ENCODE measurements around the gene TRIM14. TPM values are rescaled to one million over a fixed set of nuclear protein-coding genes. Genes with fewer than 3 reads are reported as not detected.

Gene TRIM14
- total RNA-seq, 1 experiment from 2014 or later: 34.5 TPM

DNA sequence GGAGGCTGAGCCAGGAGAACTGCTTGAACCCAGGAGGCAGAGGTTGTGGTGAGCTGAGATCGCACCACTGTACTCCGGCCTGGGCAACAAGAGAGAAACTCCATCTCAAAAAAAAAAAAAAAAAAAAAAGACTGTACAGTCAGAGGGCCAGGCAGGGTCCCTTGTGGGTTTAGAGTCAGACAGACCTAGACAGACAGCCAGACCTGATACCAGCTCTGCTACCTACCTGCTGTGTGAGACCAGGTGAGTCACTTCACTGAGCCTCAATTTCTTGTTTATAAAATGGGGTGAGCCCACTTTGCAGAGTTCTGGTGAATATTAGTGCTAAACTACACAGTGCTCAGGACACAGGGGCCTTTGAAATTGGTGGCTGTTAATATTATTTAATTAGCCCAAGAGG lies 19.7 kb downstream of the TRIM14 start:
- DNase-seq: no peak
- H3K4me1 ChIP-seq: peaks cover 30% of the 10 kb centered on the region
- Mint-ChIP-seq H3K9me3 (ENCODE audit: unreplicated experiment) (no peaks in the 10 kb centered on the region), H3K27ac (ENCODE audit: unreplicated experiment) (no peak overlapping the region), H3K36me3 (ENCODE audit: insufficient read depth, unreplicated experiment) (peaks cover 33% of the 10 kb centered on the region), H3K4me3 (ENCODE audit: unreplicated experiment) (no peak overlapping the region), H3K27me3 (ENCODE audit: insufficient read depth, unreplicated experiment) (no peaks in the 10 kb centered on the region), H3K4me1 (ENCODE audit: low read depth, unreplicated experiment) (peaks cover 25% of the 10 kb centered on the region)
- BruUV-seq (replicated peaks): no TSS peak
- TF ChIP-seq CTCF (IDR thresholded peaks at IDR 0.05; ENCODE audit: insufficient read depth in 1 of 2, low read depth in 1 of 2, low read length in 1 of 2, severe bottlenecking in 1 of 2, unreplicated experiment in 1 of 2): no peak
- ChIA-PET POLR2A (no interaction called here), CTCF (no interaction called here)
- intact Hi-C loops (cut with micrococcal nuclease; ENCODE audit: unreplicated experiment): no loop called here
- H3K9me3 ChIP-seq: no peaks in the 10 kb centered on the region
- H3K27me3 ChIP-seq (replicated peaks; ENCODE audit: control insufficient read depth, insufficient read depth, low read length): no peaks in the 10 kb centered on the region
- no peak overlapping the region for H3K4me3 ChIP-seq (ENCODE audit: low read depth, low read length)
- H3K36me3 ChIP-seq (ENCODE audit: control insufficient read depth, insufficient read depth, low read length): peaks cover 9% of the 10 kb centered on the region

DNA sequence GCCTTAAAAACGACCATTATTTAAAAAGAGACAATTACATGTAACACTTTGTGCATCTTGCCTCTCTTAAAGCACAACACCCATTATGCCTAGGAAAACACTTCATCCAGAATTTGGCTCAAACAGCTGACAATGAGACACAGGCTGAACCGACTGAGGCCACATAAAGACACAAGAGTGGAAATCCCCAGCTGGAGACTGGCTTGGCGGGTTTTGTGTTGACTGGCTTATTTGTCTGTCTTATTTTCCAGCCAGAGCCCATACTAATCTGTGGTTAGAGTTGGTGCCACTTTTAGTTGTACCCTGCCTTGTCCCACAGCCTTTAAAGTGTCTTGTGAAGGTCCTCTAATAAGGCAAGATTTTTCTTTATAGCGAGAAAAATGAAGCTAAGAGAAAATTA lies 21.2 kb downstream of the TRIM14 start:
- peaks cover 9% of the 10 kb centered on the region for H3K36me3 ChIP-seq (ENCODE audit: control insufficient read depth, insufficient read depth, low read length)
- Mint-ChIP-seq H3K27ac (ENCODE audit: unreplicated experiment) (no peak overlapping the region), H3K9me3 (ENCODE audit: unreplicated experiment) (no peaks in the 10 kb centered on the region), H3K36me3 (ENCODE audit: insufficient read depth, unreplicated experiment) (peaks cover 36% of the 10 kb centered on the region), H3K4me3 (ENCODE audit: unreplicated experiment) (no peak overlapping the region), H3K27me3 (ENCODE audit: insufficient read depth, unreplicated experiment) (no peaks in the 10 kb centered on the region), H3K4me1 (ENCODE audit: low read depth, unreplicated experiment) (peaks cover 25% of the 10 kb centered on the region)
- BruUV-seq (replicated peaks): no TSS peak
- H3K4me1 ChIP-seq: peaks cover 30% of the 10 kb centered on the region
- no peak for TF ChIP-seq CTCF (IDR thresholded peaks at IDR 0.05; ENCODE audit: insufficient read depth in 1 of 2, low read depth in 1 of 2, low read length in 1 of 2, severe bottlenecking in 1 of 2, unreplicated experiment in 1 of 2)
- H3K4me3 ChIP-seq (ENCODE audit: low read depth, low read length): no peak overlapping the region
- no peaks in the 10 kb centered on the region for H3K9me3 ChIP-seq
- intact Hi-C loops (cut with micrococcal nuclease; ENCODE audit: unreplicated experiment): no loop called here
- DNase-seq: no peak
- no peaks in the 10 kb centered on the region for H3K27me3 ChIP-seq (replicated peaks; ENCODE audit: control insufficient read depth, insufficient read depth, low read length)
- ChIA-PET CTCF (no interaction called here), POLR2A (no interaction called here)

GRCh38 chr9:98096091-98096490 lies 22.9 kb downstream of the TRIM14 start:
- no peak for DNase-seq
- Mint-ChIP-seq H3K9me3 (ENCODE audit: unreplicated experiment) (no peaks in the 10 kb centered on the region), H3K27me3 (ENCODE audit: insufficient read depth, unreplicated experiment) (no peaks in the 10 kb centered on the region), H3K4me1 (ENCODE audit: low read depth, unreplicated experiment) (peaks cover 19% of the 10 kb centered on the region), H3K36me3 (ENCODE audit: insufficient read depth, unreplicated experiment) (peaks cover 40% of the 10 kb centered on the region), H3K27ac (ENCODE audit: unreplicated experiment) (no peak overlapping the region), H3K4me3 (ENCODE audit: unreplicated experiment) (no peak overlapping the region)
- TF ChIP-seq CTCF (IDR thresholded peaks at IDR 0.05; ENCODE audit: insufficient read depth in 1 of 2, low read depth in 1 of 2, low read length in 1 of 2, severe bottlenecking in 1 of 2, unreplicated experiment in 1 of 2): no peak
- Histone ChIP-seq H3K4me3 (ENCODE audit: low read depth, low read length) (no peak overlapping the region), H3K4me1 (peaks cover 29% of the 10 kb centered on the region), H3K36me3 (ENCODE audit: control insufficient read depth, insufficient read depth, low read length) (peaks cover 9% of the 10 kb centered on the region), H3K9me3 (no peaks in the 10 kb centered on the region), H3K27me3 (replicated peaks; ENCODE audit: control insufficient read depth, insufficient read depth, low read length) (no peaks in the 10 kb centered on the region)
- intact Hi-C loops (cut with micrococcal nuclease; ENCODE audit: unreplicated experiment): no loop called here
- ChIA-PET CTCF (no interaction called here), POLR2A (no interaction called here)
- BruUV-seq (replicated peaks): no TSS peak

All from Caco-2 (cell line).